NCI-H2107 (cell line): ENCODE measurements around the gene GRM1.

Experiments used
- DNase-seq: peaks from one replicate; lab custom pipeline; 2025; lab: John Stamatoyannopoulos, UW

The GRM1 gene

DNA sequence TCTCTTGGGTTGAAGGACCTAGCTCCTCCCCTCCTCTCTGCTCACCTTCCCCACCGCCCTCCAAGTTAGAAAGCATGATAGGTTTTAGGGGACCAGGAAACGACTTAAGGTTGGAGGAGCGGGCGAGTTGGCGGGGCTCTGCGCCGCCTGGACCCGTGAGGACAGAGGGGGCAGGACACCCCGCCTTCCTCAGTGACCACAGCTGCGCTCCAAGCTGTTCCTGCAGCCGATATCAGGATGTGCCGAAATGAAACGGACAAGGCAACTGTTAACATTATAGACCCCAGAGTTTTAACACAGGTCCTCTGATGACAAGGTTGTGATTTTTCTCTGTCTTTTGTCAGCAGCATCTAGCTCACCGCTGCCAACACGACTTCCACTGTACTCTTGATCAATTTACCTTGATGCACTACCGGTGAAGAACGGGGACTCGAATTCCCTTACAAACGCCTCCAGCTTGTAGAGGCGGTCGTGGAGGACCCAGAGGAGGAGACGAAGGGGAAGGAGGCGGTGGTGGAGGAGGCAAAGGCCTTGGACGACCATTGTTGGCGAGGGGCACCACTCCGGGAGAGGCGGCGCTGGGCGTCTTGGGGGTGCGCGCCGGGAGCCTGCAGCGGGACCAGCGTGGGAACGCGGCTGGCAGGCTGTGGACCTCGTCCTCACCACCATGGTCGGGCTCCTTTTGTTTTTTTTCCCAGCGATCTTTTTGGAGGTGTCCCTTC, at the start of gene GRM1:
TSS of gene GRM1 (plus strand) at position 212 of the 722 bp plus-strand sequence. CDS start at position 668, 456 bp downstream.
- no peak for DNase-seq

DNA sequence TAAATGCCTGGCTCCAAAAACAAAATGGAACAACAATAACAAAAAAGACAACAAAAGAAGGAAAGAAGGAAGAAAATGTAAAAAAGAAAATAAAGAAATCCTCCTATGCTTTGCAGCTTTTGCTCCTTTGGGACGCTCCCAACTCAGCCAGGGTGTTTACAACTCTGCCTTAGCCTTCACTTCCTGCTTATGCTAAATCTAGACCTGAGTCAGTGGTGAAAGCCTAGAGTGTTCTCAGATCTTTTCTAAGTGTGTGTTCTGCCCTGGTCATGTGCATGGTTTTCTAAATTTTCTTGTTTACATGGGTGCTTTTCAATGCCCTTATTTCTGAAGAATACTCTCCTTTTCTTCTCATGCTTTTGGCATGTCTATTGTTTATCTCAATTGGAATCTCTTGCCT, 19.5 kb upstream of the GRM1 start:
- no peak for DNase-seq

DNA sequence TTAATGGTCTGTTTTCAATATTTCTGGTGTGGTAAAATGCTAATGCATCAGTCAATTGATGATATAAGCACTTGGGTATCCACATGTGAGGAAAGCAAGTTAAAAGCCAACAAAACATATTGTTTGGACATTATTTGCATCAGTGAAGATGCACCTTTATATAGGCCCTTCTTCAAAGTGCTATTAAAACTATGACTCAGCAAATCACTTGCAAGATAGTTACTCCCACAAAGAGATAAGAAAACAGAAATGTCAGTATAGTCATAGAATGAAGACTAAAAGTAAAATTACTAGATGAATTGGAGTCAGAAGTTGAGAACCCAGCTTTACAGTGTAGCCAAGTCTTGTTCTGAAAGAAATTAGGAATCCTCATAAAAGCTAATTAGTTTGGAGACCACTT, 14.6 kb upstream of the GRM1 start:
- no peak for DNase-seq

DNA sequence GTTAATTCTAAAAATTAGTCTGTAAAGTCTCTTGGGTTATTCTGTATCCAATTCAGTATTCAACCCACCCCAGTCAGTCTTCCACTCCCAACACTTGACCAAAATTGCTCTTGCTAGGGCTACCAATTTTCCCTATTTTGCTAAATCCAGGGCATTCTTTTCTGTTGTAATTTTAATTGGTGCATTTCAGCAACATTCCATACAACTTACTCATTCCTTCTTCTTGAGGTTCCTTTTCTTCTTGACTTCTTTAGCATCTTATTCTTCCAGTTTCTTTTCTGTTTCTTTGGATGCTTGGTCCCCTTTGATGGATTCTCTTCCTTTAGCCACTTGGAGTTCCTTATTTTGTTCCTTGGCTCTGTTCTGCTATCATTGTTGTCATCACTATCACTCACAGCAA, 11.2 kb upstream of the GRM1 start:
- DNase-seq = no peak

DNA sequence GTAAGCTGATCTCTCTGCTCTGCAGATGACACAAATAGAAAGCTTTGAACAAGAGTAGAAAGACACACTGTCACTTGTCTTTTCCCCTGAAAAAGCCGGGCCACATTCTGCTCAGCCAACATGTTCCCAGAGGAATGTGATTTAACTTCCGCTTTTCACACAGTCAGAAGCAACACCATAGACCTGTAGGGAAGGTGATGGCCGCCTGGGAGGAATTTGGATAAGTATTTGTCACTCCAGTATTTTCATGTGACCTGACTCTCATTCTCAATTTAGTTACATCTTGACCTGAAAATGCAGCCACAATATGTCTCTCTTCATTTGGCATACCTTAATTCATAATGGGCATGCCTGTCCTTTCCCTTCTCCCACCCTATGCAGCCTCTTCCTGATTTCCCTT, 2.0 kb upstream of the GRM1 start:
- no peak for DNase-seq

DNA sequence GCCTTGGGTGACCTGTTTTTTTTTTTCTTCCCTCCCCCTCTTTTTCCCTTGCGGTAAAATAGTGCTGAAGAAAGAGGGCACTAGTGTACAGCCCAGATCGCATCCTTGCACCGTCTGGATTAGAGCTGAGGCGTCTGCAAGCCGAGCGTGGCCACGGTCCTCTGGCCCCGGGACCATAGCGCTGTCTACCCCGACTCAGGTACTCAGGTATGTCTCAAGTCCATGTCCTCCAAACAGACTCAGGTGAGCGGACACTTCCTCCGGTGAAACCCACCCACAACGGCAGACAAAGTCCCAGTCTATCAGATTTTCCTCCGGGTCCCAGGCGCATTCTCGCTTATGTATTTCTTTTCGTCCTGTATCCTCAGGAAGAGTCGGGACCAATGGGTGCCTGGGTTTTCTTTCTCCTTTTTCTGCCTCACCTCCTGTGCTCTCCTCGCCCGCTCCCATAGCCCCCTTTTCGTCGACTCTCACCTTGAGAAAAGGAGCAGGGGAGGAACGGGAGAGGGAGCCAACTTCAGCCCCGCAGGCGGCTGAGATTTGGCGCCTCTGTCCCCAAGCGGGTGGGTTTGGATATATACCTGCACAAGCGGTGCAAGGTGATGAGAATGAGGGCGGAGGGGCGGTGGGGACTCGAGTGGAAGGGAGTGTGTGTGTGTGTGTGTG, 1.1 kb upstream of the GRM1 start:
- no peak for DNase-seq

DNA sequence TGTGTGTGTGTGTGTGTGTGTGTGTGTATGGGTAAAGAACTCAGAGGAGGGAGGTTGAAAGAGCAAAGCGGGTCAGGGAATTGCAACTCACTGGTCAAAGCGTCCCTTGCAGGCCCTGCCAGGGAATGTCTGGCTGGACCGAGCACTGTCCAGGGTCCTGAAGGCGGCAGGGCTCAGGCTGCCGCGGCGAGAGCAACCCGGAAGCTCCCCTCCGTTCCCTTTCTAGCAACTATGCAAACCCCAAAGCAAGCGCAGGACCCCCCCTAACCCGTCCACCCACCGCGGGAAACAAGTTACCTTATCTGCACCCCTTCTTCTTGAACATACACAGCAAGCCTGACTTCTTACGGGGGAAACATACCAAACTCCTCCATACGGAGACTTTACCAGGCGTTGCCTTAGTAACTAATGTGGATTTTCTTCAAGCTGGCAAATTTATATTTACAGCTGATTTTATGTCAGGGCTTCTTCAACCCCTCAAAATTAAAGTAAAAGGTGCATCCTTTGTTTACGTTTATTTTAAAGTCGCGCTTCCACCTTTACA, 538 bp upstream of the GRM1 start:
- DNase-seq = no peak

DNA sequence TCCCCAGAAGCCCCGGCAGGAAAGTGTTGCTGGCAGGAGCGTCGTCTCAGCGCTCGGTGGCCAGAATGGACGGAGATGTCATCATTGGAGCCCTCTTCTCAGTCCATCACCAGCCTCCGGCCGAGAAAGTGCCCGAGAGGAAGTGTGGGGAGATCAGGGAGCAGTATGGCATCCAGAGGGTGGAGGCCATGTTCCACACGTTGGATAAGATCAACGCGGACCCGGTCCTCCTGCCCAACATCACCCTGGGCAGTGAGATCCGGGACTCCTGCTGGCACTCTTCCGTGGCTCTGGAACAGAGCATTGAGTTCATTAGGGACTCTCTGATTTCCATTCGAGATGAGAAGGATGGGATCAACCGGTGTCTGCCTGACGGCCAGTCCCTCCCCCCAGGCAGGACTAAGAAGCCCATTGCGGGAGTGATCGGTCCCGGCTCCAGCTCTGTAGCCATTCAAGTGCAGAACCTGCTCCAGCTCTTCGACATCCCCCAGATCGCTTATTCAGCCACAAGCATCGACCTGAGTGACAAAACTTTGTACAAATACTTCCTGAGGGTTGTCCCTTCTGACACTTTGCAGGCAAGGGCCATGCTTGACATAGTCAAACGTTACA, 817 bp downstream of the GRM1 start:
- no peak for DNase-seq

DNA sequence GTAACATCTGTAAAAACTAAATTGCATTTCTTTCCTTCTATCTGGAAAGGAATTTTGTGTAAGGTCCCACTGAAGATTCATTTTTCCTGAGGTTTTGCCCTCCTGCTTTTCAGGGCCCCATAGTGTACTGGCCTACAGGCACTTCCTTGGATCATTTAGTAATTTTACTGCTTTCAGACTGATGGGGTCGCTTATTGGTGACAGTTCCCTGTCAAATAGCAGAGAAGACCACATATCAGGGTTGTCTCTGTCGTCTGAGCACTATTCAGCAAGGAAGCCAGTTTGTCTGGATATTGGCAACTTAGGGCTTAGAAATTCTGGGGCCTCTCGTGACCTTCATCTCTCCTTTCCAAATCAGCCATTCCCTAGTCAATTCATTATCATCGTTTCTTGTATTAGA, 3.5 kb downstream of the GRM1 start:
- DNase-seq = no peak

DNA sequence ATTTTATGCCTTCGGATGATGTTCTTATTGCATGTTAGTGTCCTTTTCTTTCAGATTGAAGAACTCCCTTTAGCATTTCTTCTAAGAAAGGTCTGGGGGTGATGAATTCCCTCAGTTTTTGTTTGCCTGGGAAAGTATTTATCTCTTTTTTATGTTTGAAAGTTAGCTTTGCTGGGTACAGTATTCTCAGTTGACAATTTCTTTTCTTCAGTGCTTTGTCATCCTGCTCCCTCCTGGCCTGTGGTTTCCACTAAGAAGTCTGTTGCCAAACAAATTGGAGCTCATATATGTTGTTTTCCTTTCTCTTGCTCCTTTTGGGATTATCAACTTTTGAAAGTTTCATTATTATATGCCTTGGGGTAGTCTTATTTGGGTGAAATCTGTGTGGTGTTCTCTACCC, 11.5 kb downstream of the GRM1 start:
- DNase-seq = no peak

DNA sequence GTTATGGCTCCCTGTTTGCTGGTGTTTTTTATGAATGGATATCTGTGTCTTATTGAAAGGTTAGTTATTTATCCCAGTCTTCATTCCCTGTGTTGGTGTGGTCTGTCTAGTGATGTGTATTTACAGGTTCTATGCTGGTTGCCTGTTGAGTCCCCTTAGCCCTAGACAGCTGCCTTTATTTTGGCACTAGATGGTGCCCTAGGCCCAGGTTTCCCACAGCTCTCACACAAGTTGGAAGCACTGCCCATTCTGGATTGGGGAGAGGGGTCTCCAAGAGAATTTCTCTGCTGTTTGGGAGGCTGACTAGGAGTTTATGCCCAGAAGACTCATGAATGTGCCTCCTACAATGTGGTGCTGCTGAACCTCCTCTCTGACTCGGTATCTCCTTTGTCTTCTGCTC, 12.4 kb downstream of the GRM1 start:
- no peak for DNase-seq

DNA sequence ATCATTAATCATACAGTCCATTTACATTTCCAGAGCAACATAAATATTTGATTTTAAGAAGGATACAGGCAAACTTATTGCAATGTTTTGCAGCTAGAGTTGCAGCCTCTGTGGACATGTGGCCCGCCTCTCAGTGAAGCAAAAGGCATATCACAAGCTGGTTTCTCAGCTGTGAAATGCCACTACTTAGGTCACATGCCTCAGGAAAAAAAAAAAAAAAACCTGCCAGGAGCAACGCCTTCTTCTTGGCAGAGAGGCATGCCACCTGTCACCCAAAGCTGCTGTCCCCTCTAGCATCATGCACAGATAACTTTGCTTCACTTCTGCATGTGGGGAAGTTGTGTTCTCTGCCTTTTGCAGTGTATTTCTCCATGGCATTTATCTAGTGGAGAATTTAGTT, 18.5 kb downstream of the GRM1 start:
- DNase-seq = no peak

DNA sequence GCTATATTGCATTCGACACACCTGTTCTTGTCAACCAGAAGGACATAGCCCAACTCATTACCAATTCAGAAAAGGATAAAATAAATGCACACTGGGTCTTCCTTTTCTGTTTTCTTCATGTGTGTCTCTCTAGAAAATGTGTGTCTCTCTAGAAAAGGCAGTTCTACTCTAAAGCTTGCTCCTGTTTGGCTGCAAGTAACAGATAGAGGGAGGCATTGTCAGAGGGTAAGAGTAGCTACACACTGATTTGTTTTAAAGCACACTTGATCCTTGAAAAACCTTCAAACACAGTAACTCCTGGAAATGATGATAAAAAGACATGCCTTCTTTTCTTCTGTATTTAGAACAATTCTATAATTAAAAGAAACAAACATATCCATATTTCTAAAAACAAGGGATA, 21.3 kb downstream of the GRM1 start:
- no peak for DNase-seq

DNA sequence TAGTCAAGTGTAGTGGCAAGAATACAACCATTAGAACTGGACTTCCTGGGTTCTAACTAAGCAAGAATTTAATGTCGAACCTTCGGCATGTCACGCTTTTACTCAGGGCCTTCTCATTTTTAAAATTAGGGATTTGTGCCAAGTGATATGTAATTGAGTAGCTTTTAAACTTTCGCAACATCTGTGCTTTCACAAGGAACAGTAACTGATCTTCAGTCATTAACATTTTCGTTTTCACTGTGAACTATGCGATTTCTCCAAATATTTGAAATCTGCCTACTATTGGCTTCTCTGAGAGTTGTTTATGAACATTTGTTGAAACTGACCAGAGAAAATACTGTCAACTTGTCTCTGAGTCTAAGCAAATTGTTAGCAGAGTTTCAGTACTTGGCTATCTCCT, 27.6 kb downstream of the GRM1 start:
- no peak for DNase-seq

DNA sequence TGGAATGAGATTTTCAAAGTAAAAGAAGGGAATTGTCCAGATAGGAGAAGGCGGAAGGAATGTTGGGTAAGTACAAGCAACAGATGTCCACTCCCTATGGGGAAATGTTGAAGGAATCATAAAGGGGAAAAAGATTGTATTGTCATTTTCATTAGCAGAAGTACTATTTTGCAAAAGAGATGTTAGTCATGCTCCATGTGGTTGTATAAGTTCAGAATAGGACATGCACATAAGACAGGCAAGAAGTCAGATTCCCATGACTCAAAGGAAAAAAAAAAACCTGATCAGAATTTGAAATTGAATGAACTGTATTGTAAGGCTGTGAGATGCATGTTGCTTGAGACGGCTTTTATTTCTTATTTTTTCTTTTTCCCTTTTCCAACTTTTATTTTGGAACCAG, 36.8 kb downstream of the GRM1 start:
- DNase-seq = no peak

DNA sequence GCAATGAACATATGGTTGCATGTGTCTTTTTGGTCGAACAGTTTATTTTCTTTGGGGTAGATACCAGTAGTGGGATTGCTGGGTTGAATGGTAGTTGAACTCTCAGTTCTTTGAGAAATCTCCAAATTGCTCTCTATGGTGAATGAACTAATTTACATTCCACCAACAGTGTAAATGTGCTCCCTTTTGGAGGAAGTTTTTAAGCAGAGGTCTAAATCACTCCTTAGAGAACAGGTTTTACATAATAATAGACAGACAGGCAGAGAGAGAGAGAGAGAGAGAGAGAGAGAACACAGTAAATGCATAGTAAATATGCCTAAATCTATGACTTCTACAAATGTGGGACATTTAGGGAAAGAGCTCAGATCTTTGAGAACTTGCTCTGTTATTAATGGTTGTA, 37.6 kb downstream of the GRM1 start:
- DNase-seq = no peak

DNA sequence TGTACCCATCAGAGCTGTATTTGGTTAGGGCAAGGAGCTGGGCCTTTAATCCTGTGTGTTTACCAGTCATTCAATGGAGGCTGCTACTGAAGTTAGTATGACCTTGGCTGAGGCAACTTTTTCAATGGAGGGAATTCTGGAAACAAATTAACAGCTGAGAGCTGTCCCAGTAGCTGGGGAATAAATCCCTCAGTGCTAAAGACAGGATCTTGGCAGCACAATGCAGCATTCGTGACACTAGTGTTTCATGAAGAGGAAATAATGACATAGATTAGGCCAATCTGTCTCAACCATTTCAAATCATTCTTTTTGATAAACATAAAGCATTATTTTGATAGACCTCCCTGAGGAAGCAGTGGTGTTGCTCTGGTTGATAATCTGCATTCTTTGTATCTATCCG, 42.9 kb downstream of the GRM1 start:
- no peak for DNase-seq

DNA sequence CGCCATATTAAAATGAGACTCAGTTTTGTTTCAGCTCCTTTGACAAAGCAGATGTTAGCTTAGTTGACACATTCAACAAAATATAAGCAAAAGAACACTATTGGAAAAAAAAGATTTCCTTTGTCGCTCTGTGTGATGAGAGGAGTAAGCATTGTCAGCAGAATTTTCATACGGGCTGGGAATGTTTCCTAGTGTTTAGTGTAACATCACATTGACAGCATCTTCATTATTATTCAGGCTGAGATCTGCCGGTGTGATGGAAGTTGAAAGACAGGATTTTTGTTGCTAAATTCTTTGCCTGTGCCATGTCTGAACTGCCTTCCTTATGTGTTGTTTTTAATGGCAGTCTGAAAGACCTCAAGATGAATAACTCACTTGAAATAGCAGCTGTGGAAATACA, 49.1 kb downstream of the GRM1 start:
- DNase-seq = no peak

DNA sequence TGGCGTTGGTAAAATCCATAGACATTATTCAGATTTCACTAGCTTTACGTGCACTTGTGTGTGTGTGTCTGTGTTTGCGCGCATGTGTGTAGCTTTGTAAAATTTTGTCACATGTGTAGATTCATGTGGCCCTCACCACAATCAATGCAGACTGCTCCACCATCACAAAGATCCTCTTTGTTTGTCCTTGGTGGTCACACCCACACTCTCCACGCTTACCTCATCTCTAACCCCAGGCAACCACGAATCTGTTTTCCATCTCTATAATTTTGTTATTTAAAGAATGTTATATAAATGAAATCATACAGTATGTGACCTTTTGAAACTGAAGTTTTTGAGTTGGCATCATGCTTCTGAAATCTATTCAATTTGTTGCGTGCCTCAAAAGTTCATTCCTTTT, 58.5 kb downstream of the GRM1 start:
- DNase-seq = no peak

DNA sequence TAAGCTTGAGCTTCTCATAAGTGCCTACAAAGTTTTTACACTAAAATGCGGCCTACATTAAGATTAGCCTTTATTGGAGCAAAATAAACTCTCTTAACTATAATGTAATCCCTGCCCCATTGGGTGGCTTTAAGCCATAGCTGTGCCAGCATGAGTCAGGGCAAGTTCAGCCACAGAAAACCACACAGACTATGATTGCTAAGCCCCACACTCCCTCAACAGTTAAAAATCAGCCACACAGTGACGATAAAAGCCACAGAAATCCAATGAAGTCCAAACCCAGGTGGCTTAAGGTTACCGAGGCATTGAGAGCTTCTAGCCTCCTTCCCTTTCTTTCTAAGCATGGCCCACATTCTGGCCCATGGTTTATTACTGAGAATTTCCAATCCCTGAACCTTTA, 61.6 kb downstream of the GRM1 start:
- DNase-seq = no peak

DNA sequence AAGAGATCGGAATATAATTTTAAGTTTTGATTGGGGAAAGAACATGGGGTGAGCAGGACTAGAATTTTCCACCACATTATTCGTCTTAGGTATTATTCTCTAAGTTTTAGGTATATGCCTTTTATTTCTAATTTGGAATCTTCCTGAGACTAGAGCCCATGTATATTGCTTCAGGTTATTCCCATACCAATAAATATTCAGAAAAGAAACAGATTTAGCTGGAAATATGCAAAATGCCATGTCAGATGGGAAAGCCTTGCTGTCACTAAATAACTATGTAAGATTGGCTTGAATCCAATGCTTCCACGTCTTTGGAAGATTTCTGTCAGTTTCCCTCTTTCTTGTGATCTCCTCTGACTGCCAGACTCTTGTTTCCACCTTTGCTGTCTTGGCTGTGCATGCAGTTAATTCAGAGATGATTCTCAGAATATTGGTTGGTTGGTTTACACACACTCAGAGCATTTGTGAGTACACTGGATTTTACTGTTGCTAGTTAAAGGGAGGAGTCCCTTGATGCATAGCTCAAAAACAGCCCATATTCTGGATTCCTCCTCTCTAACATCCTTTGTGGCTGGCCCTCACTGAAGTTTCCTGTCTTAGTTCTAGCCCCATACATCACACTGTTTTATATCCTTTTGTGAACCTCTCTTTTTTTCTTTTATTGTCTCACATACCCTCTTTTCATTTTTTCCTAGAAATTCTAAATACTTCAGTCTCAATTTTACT, 64.3 kb downstream of the GRM1 start:
- DNase-seq = no peak

DNA sequence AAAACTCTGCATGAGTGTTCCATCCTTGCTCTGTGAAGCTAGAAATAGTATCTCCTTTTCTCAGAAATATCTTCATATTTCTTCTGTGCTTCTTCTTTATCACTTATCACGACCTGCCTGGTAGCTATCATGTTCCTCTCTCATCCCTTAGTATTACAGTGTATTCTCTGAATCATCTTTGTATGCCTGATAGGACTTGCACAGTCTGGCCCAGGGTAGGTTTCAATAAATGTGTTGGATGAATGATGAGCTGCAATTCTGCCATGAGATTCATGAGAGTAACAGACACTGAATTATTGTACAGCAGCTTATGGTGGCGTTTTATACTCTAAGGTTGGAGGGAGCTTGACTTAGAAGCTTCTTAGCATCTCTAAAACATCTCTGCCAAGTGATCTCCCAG, 66.6 kb downstream of the GRM1 start:
- DNase-seq = no peak

DNA sequence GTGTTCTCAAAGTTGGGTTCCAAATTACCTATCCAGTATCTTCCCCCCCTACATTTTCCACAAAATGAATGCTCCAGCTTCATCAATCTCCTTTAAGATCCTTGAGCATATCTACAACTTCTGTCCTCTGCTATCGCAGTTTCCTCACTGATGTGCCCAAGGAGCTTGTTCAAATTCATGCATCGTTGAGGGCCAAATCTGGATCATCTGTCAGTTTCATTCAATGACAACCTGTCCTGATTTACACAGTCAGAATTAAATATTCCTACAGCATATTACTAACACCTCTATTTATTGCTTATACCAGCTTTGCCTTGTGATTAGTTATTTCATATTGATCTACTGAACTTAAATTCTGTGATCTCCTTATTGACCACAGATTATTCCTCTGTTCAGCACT, 68.7 kb downstream of the GRM1 start:
- DNase-seq = no peak
